SK-N-SH (cell line): ENCODE measurements around the gene SIGLEC15. TPM values are rescaled to one million over a fixed set of nuclear protein-coding genes. Genes with fewer than 3 reads are reported as not detected.

Experiments used
- CTCF ChIA-PET: fragments of 300-600, 350-600 bp; formaldehyde crosslinking; extraction: SDS; loops from one replicate; lab custom pipeline; 2021; lab: Yijun Ruan, JAX
- POLR2A ChIA-PET: fragments of 350-600 bp; sonication (Branson Sonifier 250); formaldehyde crosslinking; extraction: SDS; loops from one replicate; lab custom pipeline; 2020; ENCODE audit warnings: antibody characterized with exemption, inconsistent platforms; lab: Yijun Ruan, JAX
- DNase-seq: peaks from one replicate; pipeline ENCODE4 v3.0.0; 2012
- H2AFZ ChIP-seq: fragments of 200-600 bp; sonication (generic); 2 replicates; pipeline ENCODE4 v1.8.1; 2016; ENCODE audit warnings: antibody characterized with exemption, mild to moderate bottlenecking, low read depth
- H3F3A ChIP-seq: fragments of 200-600 bp; sonication (generic); replicated peaks from 2 replicates; pipeline ENCODE3; 2016; ENCODE audit warnings: antibody characterized with exemption, mild to moderate bottlenecking; ENCODE audit not compliant: insufficient read depth
- H3K27ac ChIP-seq, 2 experiments: fragments of 200-500 bp in 1 of 2; fragments of 200-600 bp in 1 of 2; sonication (Bioruptor generic) in 1 of 2; sonication (generic), shearing (Covaris generic) in 1 of 2; 2 replicates each; pipeline versions ENCODE4 v1.5.1 to v1.6.1; 2014 to 2016; ENCODE audit warnings: low read depth in 2 of 2, inconsistent platforms in 1 of 2, low read length in 1 of 2, mild to moderate bottlenecking in 1 of 2, mixed read lengths in 1 of 2
- H3K27me3 ChIP-seq: fragments of 200-600 bp; sonication (generic), shearing (Covaris generic); 2 replicates; pipeline ENCODE4 v1.6.1; 2016; ENCODE audit warnings: mixed run types; ENCODE audit not compliant: insufficient read depth
- H3K36me3 ChIP-seq, 2 experiments: fragments of 200-500 bp in 1 of 2; fragments of 200-600 bp in 1 of 2; sonication (Bioruptor generic) in 1 of 2; sonication (generic) in 1 of 2; replicated peaks in 1 of 2; 2 replicates each; pipeline versions ENCODE3 to v1.5.1; 2014 to 2016; ENCODE audit warnings: low read length in 1 of 2, mild to moderate bottlenecking in 1 of 2; ENCODE audit not compliant: insufficient read depth in 2 of 2, control insufficient read depth in 1 of 2
- H3K4me1 ChIP-seq, 2 experiments: fragments of 200-500 bp in 1 of 2; fragments of 200-600 bp in 1 of 2; sonication (Bioruptor generic) in 1 of 2; sonication (generic), shearing (Covaris generic) in 1 of 2; 2 replicates each; pipeline versions ENCODE4 v1.5.1 to v1.6.1; 2014 to 2016; ENCODE audit warnings: low read depth in 1 of 2, low read length in 1 of 2, mixed run types in 1 of 2; ENCODE audit not compliant: insufficient read depth in 2 of 2, control insufficient read depth in 1 of 2
- H3K4me2 ChIP-seq: fragments of 200-600 bp; sonication (generic), shearing (Covaris generic); 2 replicates; pipeline ENCODE4 v1.6.1; 2017; ENCODE audit warnings: mixed run types
- H3K4me3 ChIP-seq, 2 experiments: fragments of 200-500 bp in 1 of 2; fragments of 200-600 bp in 1 of 2; sonication (Bioruptor generic) in 1 of 2; sonication (generic), shearing (Covaris generic) in 1 of 2; 2 replicates each; pipeline versions ENCODE4 v1.5.1 to v1.8.1; 2014 to 2016; ENCODE audit warnings: low read depth in 2 of 2, inconsistent platforms in 1 of 2, low read length in 1 of 2, mild to moderate bottlenecking in 1 of 2, mixed read lengths in 1 of 2, moderate library complexity in 1 of 2
- H3K79me2 ChIP-seq: fragments of 200-600 bp; sonication (generic); 2 replicates; pipeline ENCODE4 v1.8.1; 2017; ENCODE audit warnings: mild to moderate bottlenecking; ENCODE audit not compliant: insufficient read depth
- H3K9ac ChIP-seq: fragments of 200-600 bp; sonication (generic); 2 replicates; pipeline ENCODE4 v1.6.1; 2017; ENCODE audit warnings: mixed run types
- H3K9me2 ChIP-seq: fragments of 200-600 bp; sonication (generic); 2 replicates; pipeline ENCODE4 v1.6.1; 2017; ENCODE audit warnings: mixed run types
- H3K9me3 ChIP-seq: fragments of 200-600 bp; sonication (generic); 2 replicates; pipeline ENCODE4 v1.6.1; 2017; ENCODE audit warnings: mixed run types, mild to moderate bottlenecking, moderate library complexity
- H4K20me1 ChIP-seq: fragments of 200-600 bp; sonication (generic); 2 replicates; pipeline ENCODE4 v1.6.1; 2017; ENCODE audit warnings: mild to moderate bottlenecking, mixed run types; ENCODE audit not compliant: insufficient read depth
- CHD2 ChIP-seq: fragments of 150-350 bp; IDR thresholded peaks from 2 replicates; pipeline ENCODE4 v1.6.1; 2018; ENCODE audit warnings: low read length; ENCODE audit not compliant: partially characterized antibody
- ELF1 ChIP-seq: IDR thresholded peaks from 2 replicates; pipeline ENCODE4 v1.4.0; 2012
- FOSL2 ChIP-seq: IDR thresholded peaks from 2 replicates; pipeline ENCODE4 v1.4.0; 2012; ENCODE audit warnings: low read depth, mild to moderate bottlenecking, moderate library complexity, borderline replicate concordance
- FOXJ3 ChIP-seq: sonication (generic); formaldehyde crosslinking; IDR thresholded peaks from 2 replicates; pipeline ENCODE4 v1.5.1; 2020; ENCODE audit warnings: mild to moderate bottlenecking, missing genetic modification reagents
- FOXM1 ChIP-seq: IDR thresholded peaks from 2 replicates; pipeline ENCODE4 v1.4.0; 2012; ENCODE audit warnings: low read depth, mild to moderate bottlenecking
- GABPA ChIP-seq: IDR thresholded peaks from 2 replicates; pipeline ENCODE4 v1.4.0; 2012; ENCODE audit warnings: low read depth, mild to moderate bottlenecking
- GATA2 ChIP-seq: sonication (generic); formaldehyde crosslinking; IDR thresholded peaks from 2 replicates; pipeline ENCODE4 v1.5.0; 2020; ENCODE audit warnings: mild to moderate bottlenecking, missing genetic modification reagents
- IRF3 ChIP-seq: fragments of 150-350 bp; IDR thresholded peaks from 2 replicates; pipeline ENCODE4 v1.6.1; 2016; ENCODE audit warnings: mild to moderate bottlenecking, low read depth, low read length
- MAX ChIP-seq: IDR thresholded peaks from 2 replicates; pipeline ENCODE4 v1.4.0; 2012; ENCODE audit warnings: low read depth
- MEF2A ChIP-seq: IDR thresholded peaks from 2 replicates; pipeline ENCODE4 v1.4.0; 2012; ENCODE audit warnings: low read depth, borderline replicate concordance
- NFIC ChIP-seq: IDR thresholded peaks from 2 replicates; pipeline ENCODE4 v1.4.0; 2012; ENCODE audit warnings: borderline replicate concordance
- RCOR1 ChIP-seq: fragments of 150-350 bp; IDR thresholded peaks from 2 replicates; pipeline ENCODE4 v1.6.1; 2017; ENCODE audit warnings: antibody characterized with exemption, low read length
- RFX5 ChIP-seq: IDR thresholded peaks from 2 replicates; pipeline ENCODE4 v1.6.1; 2012; ENCODE audit warnings: mild to moderate bottlenecking, improper control_type of control experiment, low read length
- TCF12 ChIP-seq: IDR thresholded peaks from 2 replicates; pipeline ENCODE4 v1.4.0; 2012
- ZBTB33 ChIP-seq: IDR thresholded peaks from 2 replicates; pipeline ENCODE4 v1.4.0; 2012; ENCODE audit warnings: low read depth, borderline replicate concordance
- WGBS: methylation state at CpG from one replicate; pipeline ENCODE4 v1.1.6; 2017; ENCODE audit warnings: low lambda C conversion rate; 5-methylcytosine and 5-hydroxymethylcytosine counted together
- polyA plus RNA-seq, 3 experiments: library from polyadenylated mRNA; depleted of rRNA; stranded (reverse); fragments of >200 nt; gene quantifications; 2 replicates each; pipeline ENCODE4 v1.2.3, GENCODE V29; 2012
- TF ChIP-seq, protein P1 (sequence below): IDR thresholded peaks from 2 replicates; pipeline ENCODE4 v1.4.0; 2012; ENCODE audit warnings: low read depth, borderline replicate concordance
- TF ChIP-seq, protein P2 (sequence below): IDR thresholded peaks from 2 replicates; pipeline ENCODE4; 2012
- TF ChIP-seq, protein P3 (sequence below): fragments of 150-350 bp; IDR thresholded peaks from 2 replicates; pipeline ENCODE4 v1.6.1; 2017; ENCODE audit warnings: antibody characterized with exemption, low read length, low read depth, borderline replicate concordance

SIGLEC15 gene
- polyA plus RNA-seq, 1 of the 3 experiments (the other 2 are of a cell fraction) = 0.10 TPM

- no peak for DNase-seq
- Histone ChIP-seq H3K27ac (no peak overlapping the region), H2AFZ (no peak overlapping the region), H4K20me1 (no peaks in the 10 kb centered on the region), H3K9ac (no peak overlapping the region), H3K9me3 (no peaks in the 10 kb centered on the region), H3K36me3 (peaks cover 49 to 82% of the 10 kb centered on the region in 2 experiments), H3F3A (peaks cover 3% of the 10 kb centered on the region), H3K4me2 (no peak overlapping the region), H3K4me1 (no peaks in the 10 kb centered on the region), H3K9me2 (no peaks in the 10 kb centered on the region), H3K27me3 (no peaks in the 10 kb centered on the region), H3K79me2 (peaks cover 9% of the 10 kb centered on the region), H3K4me3 (no peak overlapping the region)
- TF ChIP-seq IRF3 = no peak
- TF ChIP-seq, protein P1, sequence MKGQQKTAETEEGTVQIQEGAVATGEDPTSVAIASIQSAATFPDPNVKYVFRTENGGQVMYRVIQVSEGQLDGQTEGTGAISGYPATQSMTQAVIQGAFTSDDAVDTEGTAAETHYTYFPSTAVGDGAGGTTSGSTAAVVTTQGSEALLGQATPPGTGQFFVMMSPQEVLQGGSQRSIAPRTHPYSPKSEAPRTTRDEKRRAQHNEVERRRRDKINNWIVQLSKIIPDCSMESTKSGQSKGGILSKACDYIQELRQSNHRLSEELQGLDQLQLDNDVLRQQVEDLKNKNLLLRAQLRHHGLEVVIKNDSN = no peak
- TF ChIP-seq, protein P2, sequence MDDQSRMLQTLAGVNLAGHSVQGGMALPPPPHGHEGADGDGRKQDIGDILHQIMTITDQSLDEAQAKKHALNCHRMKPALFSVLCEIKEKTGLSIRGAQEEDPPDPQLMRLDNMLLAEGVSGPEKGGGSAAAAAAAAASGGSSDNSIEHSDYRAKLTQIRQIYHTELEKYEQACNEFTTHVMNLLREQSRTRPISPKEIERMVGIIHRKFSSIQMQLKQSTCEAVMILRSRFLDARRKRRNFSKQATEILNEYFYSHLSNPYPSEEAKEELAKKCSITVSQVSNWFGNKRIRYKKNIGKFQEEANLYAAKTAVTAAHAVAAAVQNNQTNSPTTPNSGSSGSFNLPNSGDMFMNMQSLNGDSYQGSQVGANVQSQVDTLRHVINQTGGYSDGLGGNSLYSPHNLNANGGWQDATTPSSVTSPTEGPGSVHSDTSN = no peak
- no peak for TF ChIP-seq ZBTB33
- no peak for TF ChIP-seq GABPA
- TF ChIP-seq MEF2A = no peak
- TF ChIP-seq CHD2 = no peak
- TF ChIP-seq GATA2 (CRISPR knock-in tag) = no peak
- TF ChIP-seq RCOR1 = no peak
- TF ChIP-seq RFX5 = no peak
- no peak for TF ChIP-seq NFIC
- no peak for TF ChIP-seq MAX
- TF ChIP-seq FOXJ3 = no peak
- TF ChIP-seq FOXM1 = no peak
- no peak for TF ChIP-seq TCF12
- TF ChIP-seq, protein P3, sequence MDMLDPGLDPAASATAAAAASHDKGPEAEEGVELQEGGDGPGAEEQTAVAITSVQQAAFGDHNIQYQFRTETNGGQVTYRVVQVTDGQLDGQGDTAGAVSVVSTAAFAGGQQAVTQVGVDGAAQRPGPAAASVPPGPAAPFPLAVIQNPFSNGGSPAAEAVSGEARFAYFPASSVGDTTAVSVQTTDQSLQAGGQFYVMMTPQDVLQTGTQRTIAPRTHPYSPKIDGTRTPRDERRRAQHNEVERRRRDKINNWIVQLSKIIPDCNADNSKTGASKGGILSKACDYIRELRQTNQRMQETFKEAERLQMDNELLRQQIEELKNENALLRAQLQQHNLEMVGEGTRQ = no peak
- TF ChIP-seq FOSL2 = no peak
- no peak for TF ChIP-seq ELF1
- POLR2A ChIA-PET = no interaction called here
- CTCF ChIA-PET = interaction anchor here (0.7 to 1.9 kb wide), 3 partner anchors 37 to 153 kb away, joined by 3 to 9 read pairs (median 3); partner anchors contain the start of gene SLC14A1
- 93% methylated on average over 3 of the region's 3 CpGs for WGBS
Observed at GRCh38 chr18:45876161-45876560, 50.7 kb downstream of the SIGLEC15 start.
